ENCODE data around the gene HS6ST2.

HS6ST2 gene

DNA sequence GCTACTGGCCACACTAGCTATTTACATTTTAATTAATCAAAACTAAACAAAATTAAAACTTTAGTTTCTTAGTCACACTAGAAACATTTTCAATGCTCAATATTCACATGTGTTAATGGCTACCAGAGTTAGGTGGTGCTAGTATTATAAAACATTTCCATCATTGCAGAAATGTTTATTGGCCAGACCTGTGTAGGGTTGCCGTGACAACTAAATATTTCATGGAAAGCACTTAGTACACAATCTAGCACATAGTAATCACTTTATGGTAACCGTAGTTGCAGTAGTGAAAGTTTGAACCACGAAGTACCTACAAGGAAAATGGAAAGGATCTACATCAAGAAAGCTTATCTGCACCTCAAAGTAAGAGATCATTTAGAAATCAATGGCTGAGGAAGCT, 95.9 kb downstream of the HS6ST2 start:
- H3K27ac ChIP-seq, result no peak overlapping the region
- TF ChIP-seq, protein P1, sequence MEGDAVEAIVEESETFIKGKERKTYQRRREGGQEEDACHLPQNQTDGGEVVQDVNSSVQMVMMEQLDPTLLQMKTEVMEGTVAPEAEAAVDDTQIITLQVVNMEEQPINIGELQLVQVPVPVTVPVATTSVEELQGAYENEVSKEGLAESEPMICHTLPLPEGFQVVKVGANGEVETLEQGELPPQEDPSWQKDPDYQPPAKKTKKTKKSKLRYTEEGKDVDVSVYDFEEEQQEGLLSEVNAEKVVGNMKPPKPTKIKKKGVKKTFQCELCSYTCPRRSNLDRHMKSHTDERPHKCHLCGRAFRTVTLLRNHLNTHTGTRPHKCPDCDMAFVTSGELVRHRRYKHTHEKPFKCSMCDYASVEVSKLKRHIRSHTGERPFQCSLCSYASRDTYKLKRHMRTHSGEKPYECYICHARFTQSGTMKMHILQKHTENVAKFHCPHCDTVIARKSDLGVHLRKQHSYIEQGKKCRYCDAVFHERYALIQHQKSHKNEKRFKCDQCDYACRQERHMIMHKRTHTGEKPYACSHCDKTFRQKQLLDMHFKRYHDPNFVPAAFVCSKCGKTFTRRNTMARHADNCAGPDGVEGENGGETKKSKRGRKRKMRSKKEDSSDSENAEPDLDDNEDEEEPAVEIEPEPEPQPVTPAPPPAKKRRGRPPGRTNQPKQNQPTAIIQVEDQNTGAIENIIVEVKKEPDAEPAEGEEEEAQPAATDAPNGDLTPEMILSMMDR (conservative IDR thresholded peaks at IDR 0.05), result no peak

DNA sequence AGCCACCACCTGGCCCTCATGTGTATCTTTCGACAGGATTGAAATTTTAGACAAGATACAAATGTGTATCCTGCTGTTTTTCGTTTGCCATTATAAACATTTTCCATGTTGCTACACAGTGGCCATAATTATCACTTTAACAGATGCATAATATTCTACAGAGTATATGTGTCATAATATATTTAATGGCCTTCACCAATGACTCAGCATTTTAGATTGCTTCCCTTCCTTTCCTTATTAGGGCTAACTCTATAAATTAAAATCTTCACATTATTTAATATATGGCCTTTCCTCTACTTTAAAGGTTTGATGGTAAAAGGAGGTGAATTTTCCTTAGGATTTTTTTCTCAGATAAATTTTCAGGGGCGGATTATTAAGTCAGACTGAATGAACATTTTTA, 97.4 kb downstream of the HS6ST2 start:
- TF ChIP-seq, protein P1 (conservative IDR thresholded peaks at IDR 0.05), result no peak
- no peak overlapping the region for H3K27ac ChIP-seq

DNA sequence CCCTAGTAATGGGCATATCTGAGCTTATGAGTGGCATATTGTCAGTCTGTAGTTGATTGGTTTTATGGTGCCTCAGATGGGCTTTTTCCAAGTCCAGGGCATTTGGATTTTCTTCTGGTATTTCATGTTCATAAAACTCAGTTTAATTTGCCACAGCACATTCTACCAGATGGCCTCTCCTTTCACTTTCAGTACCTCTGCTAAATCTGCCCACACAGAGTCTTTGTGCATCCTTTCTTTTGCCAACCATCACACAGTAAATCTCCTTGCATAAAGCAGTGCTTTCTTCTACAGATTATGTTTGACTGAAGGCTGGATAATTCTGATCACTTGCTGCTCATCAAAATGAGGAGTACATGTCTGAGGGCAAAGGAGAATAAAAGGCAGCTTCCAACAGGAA, 98.2 kb downstream of the HS6ST2 start:
- TF ChIP-seq, protein P1 (conservative IDR thresholded peaks at IDR 0.05), result no peak
- no peak overlapping the region for H3K27ac ChIP-seq

DNA sequence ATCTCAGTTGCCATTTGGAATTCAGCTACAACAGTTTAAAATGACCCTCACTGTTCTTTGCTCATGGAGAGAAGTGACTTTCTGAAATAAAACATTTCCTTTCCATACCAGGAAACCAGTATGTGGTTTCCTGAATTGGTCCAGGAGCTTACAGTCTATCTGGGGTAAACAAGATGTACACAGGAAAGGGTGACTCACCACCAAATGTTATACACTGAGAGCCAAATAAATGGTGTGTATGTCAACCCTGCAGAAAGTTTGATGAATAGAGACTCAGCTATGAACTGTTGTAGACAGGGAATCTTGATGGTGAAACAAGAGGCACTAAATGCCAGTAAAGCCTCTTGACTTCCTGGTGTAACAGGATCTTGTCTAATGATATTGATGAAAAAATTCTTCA, 100.4 kb downstream of the HS6ST2 start:
- H3K27ac ChIP-seq, result no peak overlapping the region

DNA sequence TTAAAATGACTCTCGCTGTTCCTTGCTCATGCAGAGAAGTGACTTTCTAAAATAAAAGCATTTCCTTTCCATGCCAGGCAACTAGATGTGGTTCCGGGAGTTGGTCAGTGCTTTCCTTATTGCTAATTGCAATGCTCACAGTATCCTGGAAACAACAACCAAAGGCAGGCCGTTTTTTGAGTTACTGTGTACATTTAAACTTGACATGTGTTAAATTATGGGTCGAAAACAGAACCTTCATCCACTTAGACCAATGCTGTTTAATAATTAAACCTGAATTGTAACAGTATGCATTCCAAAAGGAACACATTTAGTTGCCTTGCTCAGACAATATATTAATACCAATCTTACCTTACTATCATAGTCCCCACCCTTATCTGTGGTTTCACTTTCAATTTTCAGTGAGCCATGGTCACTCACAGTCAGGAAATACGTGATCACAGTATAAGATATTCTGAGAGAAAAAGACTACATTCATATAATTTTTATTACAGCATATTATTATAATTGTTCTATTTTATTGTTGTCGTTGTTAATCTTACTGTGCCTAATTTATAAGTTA, 102.6 kb downstream of the HS6ST2 start:
- TF ChIP-seq, protein P1 (conservative IDR thresholded peaks at IDR 0.05), result no peak
- H3K27ac ChIP-seq, result no peak overlapping the region

More for the DNA sequence above, 100.4 kb downstream of the HS6ST2 start:
- TF ChIP-seq, protein P1 (conservative IDR thresholded peaks at IDR 0.05), result no peak

DNA sequence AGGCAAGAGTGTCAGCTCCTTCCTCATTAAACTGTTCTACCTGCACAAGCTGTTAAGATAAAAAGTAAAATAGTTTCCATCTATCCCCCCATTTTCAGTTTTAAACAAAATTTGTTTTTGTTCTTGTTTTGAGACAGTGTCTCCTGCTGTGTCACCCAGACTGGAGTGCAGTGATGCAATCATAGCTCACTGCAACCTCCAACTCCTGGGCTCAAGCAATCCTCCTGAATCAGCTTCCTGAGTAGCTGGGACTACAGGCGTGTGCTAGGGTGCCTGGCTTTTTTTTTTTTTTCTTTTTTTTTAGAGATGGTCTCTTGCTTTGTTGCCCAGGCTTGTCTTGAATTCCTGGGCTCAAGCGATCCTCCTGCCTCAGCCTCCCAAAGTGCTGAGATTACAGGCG, 105.4 kb downstream of the HS6ST2 start:
- H3K27ac ChIP-seq, result no peak overlapping the region
- TF ChIP-seq, protein P1 (conservative IDR thresholded peaks at IDR 0.05), result no peak

DNA sequence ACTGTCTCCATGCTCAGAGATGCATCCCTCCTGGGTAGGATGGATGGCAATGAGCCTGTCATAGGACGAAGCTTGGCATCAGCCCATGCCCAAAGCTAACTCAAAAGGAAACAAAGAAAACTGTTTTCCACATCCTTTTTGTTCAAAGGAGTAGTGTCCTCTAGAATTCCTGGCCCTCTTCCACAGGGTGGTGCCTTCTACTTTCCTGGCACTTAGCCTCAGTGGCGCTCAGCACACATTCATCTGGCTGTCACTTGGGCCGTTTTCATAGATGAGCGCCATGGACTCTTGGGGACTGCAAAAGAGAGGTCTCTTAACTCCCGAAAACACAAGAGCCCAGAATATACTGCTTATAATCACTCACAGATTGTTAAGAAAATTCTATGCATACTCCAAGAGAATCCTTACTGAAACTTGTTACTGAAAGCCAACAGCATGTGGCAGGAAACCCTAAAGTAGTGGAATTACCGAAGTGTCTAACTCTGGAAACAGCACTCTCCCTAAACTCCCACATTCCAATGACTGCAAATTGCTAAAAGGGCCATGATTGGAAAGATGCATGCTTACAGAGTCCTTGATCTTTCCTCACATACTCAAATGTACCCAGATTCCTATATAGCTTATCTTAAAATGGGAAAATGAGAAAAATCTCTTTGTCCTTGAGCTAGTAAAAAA, 110.0 kb downstream of the HS6ST2 start:
- peak overlapping the region; percentile 43 for H3K27ac ChIP-seq
- TF ChIP-seq, protein P1 (conservative IDR thresholded peaks at IDR 0.05), result no peak
